Measurements from ENCODE around the gene CHST15. TPM values are rescaled to one million over a fixed set of nuclear protein-coding genes. Genes with fewer than 3 reads are reported as not detected.

CHST15 gene
- total and polyA plus RNA-seq, 2 of the 8 experiments (the other 6 are each of a cell fraction or from before 2014, with no cell fraction given), result 8.8 to 9.1 TPM

DNA sequence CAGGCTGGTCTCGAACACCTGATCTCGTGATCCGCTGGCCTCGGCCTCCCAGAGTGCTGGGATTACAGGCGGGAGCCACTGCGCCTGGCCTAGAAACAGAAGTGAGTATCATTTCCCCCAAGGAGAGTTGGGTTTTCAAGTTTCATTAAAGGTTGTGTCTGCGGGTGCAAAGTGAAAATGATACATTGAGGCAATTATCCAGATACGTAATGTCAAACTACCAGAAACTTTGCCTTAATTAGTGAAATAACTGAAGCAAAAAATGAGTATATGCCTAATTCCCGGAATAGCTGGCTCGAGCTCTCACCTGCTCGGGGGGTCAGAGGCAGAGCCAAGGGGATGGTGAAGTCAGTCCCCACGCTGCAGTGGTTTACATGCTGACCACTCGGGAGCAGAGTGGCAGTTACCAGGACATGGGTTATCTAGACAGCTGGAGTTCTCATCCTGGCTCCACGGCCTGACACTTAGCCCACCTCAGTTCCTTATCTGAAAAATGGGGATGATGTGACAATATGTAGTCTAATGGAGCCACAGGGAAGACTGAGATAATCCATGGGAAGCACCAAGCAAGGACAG, 25.5 kb downstream of the CHST15 start (continued):
- TF ChIP-seq, protein P1, sequence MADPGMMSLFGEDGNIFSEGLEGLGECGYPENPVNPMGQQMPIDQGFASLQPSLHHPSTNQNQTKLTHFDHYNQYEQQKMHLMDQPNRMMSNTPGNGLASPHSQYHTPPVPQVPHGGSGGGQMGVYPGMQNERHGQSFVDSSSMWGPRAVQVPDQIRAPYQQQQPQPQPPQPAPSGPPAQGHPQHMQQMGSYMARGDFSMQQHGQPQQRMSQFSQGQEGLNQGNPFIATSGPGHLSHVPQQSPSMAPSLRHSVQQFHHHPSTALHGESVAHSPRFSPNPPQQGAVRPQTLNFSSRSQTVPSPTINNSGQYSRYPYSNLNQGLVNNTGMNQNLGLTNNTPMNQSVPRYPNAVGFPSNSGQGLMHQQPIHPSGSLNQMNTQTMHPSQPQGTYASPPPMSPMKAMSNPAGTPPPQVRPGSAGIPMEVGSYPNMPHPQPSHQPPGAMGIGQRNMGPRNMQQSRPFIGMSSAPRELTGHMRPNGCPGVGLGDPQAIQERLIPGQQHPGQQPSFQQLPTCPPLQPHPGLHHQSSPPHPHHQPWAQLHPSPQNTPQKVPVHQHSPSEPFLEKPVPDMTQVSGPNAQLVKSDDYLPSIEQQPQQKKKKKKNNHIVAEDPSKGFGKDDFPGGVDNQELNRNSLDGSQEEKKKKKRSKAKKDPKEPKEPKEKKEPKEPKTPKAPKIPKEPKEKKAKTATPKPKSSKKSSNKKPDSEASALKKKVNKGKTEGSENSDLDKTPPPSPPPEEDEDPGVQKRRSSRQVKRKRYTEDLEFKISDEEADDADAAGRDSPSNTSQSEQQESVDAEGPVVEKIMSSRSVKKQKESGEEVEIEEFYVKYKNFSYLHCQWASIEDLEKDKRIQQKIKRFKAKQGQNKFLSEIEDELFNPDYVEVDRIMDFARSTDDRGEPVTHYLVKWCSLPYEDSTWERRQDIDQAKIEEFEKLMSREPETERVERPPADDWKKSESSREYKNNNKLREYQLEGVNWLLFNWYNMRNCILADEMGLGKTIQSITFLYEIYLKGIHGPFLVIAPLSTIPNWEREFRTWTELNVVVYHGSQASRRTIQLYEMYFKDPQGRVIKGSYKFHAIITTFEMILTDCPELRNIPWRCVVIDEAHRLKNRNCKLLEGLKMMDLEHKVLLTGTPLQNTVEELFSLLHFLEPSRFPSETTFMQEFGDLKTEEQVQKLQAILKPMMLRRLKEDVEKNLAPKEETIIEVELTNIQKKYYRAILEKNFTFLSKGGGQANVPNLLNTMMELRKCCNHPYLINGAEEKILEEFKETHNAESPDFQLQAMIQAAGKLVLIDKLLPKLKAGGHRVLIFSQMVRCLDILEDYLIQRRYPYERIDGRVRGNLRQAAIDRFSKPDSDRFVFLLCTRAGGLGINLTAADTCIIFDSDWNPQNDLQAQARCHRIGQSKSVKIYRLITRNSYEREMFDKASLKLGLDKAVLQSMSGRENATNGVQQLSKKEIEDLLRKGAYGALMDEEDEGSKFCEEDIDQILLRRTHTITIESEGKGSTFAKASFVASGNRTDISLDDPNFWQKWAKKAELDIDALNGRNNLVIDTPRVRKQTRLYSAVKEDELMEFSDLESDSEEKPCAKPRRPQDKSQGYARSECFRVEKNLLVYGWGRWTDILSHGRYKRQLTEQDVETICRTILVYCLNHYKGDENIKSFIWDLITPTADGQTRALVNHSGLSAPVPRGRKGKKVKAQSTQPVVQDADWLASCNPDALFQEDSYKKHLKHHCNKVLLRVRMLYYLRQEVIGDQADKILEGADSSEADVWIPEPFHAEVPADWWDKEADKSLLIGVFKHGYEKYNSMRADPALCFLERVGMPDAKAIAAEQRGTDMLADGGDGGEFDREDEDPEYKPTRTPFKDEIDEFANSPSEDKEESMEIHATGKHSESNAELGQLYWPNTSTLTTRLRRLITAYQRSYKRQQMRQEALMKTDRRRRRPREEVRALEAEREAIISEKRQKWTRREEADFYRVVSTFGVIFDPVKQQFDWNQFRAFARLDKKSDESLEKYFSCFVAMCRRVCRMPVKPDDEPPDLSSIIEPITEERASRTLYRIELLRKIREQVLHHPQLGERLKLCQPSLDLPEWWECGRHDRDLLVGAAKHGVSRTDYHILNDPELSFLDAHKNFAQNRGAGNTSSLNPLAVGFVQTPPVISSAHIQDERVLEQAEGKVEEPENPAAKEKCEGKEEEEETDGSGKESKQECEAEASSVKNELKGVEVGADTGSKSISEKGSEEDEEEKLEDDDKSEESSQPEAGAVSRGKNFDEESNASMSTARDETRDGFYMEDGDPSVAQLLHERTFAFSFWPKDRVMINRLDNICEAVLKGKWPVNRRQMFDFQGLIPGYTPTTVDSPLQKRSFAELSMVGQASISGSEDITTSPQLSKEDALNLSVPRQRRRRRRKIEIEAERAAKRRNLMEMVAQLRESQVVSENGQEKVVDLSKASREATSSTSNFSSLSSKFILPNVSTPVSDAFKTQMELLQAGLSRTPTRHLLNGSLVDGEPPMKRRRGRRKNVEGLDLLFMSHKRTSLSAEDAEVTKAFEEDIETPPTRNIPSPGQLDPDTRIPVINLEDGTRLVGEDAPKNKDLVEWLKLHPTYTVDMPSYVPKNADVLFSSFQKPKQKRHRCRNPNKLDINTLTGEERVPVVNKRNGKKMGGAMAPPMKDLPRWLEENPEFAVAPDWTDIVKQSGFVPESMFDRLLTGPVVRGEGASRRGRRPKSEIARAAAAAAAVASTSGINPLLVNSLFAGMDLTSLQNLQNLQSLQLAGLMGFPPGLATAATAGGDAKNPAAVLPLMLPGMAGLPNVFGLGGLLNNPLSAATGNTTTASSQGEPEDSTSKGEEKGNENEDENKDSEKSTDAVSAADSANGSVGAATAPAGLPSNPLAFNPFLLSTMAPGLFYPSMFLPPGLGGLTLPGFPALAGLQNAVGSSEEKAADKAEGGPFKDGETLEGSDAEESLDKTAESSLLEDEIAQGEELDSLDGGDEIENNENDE (IDR thresholded peaks at IDR 0.05; ENCODE audit: insufficient replicate concordance, low read length), result no peak
- TF ChIP-seq E2F6 (IDR thresholded peaks at IDR 0.05), result no peak
- TF ChIP-seq MAFK (IDR thresholded peaks at IDR 0.05; ENCODE audit: low read depth, low read length), result no peak
- no peak for TF ChIP-seq CHD1 (IDR thresholded peaks at IDR 0.05; ENCODE audit: low read depth, low read length)
- TF ChIP-seq HDAC2 (IDR thresholded peaks at IDR 0.05; ENCODE audit: borderline replicate concordance in 1 of 2, low read depth in 2 of 2, low read length in 2 of 2), result no peak
- TF ChIP-seq CBX8 (IDR thresholded peaks at IDR 0.05; ENCODE audit: borderline replicate concordance, low read depth, low read length), result no peak
- no peak for TF ChIP-seq RNF2 (IDR thresholded peaks at IDR 0.05; ENCODE audit: borderline replicate concordance, low read depth, low read length, missing control alignments, poor library complexity, severe bottlenecking)
